GM21423 (cell line): ENCODE measurements around the gene DIS3L2.

Experiments used
- ATAC-seq: cut with Tn5 transposase; IDR thresholded peaks from one replicate; pipeline ENCODE4 v1.9.1; 2021; ENCODE audit warnings: mild to moderate bottlenecking, moderate library complexity; ENCODE audit not compliant: unreplicated experiment

DIS3L2 gene

DNA sequence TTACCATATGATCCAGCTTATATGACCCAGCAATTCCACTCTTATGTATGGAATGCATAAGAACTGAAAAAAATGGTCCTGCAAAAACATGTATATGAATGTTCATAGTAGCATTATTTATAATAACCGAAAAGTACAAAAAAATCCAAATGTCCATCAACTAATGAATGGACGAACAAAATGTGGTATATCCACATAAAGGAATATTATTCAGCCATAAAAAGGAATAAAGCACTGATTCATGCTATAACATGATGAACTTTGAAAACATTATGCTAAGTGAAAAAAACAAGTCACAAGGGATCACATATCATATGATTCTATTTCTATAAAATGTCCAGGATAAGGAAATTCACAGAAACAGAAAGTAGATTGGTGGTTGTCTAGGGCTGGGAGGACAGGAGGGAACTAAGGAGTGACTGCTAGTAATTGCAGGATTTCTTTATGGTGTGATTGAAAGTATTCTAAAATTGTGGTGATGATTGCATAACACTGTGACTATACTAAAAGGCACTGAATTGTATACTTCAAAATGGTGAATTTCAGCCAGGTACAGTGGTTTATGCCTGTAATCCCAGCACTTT, 10.0 kb upstream of the DIS3L2 start:
- no peak for ATAC-seq

DNA sequence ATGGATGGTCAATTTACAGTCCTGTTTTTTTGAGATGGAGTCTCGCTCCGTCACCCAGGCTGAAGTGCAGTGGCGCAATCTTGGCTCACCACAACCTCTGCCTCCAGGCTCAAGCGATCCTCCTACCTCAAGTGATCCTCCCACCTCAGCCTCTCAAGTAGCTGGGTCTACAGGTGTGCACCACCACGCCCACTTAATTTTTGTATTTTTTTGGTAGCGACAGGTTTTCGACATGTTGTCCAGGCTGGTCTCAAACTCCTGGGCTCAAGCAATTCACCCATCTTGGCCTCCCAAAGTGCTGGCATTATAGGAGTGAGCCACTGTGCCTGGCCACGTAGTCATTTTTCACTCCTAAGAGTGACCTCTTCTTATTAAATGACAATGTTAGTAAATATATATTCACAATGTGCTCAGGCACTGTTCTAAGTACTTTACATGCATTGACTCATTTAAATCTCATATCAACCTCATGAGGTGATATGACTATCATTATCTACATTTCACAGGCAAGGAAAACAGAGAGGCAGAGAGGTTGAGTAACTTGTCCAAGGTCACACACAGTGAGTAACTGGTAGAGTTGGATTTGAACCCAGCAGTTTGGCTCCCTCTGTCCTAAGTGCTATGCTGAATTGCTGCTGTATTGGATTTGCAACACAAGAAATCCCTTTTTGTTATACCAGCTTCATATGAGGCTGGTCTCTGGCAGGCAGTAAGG, 5.6 kb upstream of the DIS3L2 start:
- ATAC-seq, result no peak

DNA sequence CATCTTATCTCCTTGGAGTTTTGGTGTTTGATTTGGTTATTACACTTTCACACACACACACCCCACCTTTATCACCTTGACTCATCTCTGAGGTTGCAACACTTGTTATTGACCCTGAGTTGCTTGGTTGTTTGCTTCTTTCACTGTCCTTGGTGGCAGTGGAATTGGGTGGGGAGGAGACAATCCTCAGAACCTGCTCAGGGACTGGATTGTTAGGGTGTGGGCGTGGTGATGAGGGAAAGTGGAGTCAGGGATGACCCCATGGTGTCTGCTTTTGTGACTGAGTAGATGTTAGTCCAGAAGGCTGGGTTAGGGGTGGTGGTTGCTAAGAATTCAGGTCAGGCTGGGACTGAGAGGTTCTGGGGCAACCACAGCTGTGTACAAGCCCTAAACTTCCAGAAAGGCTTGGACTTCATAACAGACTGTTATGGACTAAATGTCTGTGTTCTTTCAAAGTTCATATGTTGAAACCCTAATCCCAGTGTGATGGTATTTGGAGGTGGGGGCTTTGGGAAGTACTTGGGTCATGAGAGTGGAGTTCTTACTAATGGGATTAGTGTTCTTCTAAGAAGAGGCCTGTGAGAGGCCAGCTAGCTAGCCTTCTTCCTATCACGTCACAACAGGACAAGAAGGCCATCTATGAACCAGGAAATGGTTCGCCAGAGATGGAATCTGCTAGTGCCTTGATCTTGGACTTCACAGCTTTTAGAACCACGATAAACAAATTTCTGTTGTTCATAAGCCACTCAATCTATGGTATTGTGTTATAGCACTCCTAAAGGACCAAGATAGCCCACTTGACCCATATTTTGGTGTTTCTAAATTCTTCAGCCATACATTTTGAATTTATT, 3.4 kb upstream of the DIS3L2 start:
- ATAC-seq, result no peak

DNA sequence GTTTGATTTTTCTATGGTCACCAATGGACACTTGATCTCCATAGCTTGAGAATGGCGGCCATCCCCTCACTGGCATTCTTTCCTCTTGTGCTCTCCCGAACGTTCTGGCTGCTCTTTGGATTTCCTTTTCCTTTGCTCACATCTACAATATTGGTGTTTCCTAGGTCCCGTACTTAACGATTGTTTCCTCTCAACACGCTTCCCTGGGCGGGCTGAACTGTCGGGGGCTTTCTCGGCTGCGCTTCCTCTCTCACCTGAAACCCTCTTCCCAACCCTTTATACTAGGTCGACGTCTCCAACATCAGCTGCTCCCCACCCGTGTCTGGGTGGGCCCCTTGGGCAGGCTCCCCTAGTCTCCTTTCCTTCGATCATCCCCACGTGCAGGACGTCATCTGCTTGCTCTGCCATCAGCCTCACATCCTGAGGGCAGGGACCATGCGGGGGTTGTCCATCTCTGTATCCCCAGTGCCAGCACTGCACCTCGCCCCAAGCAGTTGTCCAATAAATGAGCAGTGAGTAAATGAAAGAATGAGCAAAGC, 634 bp upstream of the DIS3L2 start:
- ATAC-seq, result no peak

DNA sequence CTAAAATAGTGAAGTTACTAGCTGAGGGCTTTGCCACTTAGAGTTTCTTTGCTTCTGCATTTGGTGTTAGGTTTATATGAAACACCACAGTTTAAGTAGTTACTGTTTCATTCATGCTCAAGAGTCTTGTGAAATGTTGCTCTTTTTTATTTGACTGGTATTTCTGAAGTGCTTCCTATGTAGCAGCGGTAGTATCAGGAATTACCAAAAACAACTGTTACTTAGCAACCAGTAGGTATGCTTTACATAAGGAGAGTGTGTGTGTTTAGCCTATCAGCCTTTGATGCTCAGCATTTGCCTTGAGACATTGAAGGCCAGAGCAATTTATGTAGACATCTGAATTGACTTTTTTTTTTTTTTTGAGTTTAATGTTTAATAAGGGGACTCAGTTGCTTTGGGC, 3.6 kb downstream of the DIS3L2 start:
- no peak for ATAC-seq

DNA sequence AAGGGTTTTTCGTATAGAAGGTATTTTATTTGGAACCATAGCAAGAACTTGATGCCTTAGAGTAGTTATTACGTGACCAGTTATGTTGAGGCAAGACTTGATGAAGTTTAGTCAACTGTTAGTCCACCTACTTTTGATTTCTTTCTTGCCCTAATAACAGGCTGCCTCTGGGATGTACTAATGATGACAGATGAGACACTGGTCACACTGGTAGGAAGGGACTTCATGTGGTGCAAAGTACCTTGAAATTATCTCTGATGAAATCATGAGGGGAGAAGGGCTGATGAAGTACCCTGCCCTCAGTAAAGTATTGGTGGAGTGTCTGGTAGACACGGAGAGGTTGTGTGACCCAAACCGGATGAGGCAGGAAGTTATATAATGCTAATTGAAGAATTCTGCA, 5.4 kb downstream of the DIS3L2 start:
- no peak for ATAC-seq

DNA sequence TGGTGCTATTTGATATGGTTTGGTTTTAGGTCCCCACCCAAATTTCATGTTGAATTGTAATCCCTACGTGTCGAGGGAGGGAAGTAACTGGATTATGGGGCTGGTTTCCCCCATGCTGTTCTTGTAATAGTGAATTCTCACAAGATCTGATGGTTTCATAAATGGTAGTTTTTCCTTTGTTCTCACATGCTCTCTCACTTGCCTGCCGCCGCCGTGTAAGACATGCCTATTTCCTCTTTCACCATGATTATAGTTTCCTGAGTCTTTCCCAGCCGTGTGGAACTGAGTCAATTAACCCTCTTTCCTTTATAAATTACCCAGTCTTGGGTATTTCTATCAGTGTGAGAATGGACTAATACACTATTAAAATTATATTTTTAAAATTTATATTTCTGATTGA, 7.3 kb downstream of the DIS3L2 start:
- no peak for ATAC-seq

DNA sequence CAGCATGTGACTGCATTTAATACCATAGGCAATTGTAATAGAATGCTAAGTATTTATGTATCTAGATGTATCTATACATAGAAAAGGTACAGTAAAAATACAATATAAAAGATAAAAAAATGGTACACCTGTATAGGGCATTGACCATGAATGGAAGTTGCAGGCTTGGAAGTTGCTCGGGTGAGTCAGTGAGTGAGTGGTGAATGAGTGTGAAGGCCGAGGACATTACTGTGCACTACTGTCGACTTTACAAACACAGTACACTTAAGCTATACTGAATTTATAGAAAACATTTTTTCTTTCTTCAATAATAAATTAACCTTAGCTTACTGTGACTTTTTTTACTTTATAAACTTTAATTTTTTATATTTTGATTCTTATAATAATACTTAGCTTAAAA, 8.9 kb downstream of the DIS3L2 start:
- ATAC-seq, result no peak

DNA sequence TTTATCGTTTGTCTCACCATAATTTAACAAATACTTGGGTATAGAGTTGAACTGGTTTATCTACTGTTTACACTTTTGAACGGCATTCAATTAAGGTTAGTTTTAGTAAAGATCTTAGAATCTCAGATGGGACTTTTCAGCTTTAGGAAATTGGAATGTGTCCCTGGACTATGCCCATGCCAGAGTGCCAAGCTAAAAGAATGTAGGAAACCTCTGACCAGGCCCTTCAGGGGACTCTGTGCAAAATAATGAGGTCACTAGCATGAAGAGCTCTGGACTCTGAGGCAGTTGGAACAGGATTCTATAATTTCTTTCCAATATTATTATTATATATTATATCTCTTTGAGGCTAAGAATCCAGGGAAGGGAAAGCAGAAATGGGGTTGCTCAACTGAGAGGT, 13.5 kb downstream of the DIS3L2 start:
- ATAC-seq, result no peak

DNA sequence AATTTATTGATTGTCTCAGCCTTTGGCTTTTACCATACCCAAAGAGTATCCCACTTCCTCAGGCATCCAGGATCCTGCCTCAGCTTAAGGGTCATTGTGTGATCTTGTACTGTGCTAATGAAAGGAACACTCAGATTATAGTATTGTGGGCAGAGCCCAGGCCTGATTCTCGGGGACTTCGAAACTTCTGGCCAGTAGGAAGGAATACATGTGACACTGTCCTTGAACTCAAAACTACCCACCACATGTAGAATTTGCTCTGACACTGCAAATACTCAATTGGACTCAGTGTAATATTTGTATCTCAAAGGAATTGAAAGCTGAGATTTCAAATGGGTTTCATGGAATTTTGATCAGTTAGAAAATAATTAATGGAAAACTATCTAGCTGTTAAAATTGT, 15.9 kb downstream of the DIS3L2 start:
- no peak for ATAC-seq

DNA sequence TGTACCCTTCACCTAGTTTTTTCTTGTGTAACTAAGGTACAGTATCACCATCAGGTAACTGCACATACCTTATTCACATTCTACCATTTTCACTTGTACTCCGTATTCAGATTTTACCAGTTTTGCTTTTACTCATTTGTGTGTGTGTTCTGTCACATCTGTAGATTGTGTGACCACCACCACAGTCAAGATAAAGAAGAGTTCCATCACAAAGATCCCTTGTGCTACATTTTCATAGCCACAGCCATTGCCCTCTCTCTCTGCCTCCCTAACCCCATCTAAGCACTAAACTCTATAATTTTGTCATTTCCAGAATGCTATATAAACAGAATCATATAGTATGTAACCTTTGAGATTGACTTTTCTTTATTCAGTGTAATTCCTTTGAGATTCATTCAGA, 23.5 kb downstream of the DIS3L2 start:
- ATAC-seq, result no peak

DNA sequence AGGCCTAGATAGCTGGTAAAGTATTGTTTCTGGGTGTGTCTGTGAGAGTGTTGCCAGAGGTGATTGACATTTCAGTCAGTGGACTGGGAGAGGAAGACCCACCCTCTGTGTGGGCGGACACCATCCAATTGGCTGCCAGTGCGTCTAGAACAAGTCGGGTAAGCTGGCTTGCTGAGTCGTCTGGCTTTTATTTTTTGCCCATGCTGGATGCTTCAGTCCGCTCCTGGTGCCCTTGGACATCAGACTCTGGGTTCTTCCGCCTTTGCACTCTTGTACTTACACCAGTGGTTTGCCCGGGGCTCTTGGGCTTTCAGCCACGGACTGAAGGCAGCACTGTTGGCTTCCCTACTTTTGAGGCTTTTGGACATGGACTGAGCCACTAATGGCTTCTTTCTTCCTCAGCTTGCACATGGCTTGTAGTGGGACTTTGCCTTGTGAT, 24.3 kb downstream of the DIS3L2 start:
- no peak for ATAC-seq

DNA sequence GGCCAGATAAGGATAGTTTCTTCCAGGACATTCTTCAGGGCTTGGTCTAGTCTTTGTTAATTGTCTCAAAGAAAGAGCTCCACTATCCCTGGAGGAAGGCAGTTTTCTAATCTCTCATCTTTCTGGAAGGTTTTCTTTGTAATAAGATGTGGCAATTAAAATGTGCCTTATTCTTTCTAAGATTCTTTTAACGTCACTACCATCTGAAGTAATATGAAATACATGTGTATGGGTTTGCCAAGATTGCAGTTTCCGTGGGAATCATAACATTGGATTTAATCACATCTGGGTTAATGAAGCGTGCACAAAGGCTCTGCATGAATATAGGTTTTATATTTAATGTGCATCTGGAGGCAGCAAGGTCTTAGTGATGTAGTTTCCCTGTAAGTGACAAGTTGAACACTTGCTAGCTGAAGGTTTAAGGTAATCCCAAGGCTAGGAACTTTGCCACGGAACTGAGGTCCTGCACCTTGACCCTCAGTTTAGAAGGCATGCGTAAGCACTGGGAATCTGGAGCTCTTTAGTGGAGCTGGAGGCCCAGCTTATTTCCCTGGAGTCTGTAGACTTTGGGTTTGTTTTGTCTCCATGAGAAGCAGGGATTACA, 25.7 kb downstream of the DIS3L2 start:
- no peak for ATAC-seq

DNA sequence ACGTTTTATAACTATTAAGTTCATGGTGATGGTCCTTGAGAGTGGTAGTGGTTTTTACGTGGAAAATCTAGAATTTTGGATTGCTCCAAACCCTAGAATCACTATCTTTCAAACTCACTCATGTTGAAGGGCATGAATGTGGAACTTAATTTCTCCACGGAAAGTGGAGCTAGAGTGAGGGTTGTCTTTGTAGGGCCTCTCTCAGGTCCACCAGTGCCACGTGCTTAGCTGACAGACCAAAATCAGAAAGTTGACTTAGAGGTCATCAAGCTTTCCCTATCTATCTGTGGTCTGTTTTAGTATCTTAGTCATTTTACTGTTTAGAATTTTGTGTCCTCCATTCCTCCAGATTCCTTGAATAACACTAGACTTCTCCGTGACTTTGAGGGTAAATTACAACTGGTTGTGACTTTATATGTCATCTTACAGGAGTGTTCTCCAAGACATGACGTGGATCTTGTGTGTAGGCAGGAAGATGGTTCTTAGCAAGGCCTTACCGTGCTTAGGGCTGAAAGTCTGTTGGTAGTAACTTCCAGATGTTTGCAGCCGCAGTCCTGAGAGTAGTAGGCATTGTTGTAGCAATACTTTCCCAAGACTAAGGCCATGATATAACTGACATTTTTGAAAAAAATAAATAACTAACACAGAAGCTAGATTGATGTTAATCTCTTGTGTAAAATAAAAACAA, 26.8 kb downstream of the DIS3L2 start:
- no peak for ATAC-seq

DNA sequence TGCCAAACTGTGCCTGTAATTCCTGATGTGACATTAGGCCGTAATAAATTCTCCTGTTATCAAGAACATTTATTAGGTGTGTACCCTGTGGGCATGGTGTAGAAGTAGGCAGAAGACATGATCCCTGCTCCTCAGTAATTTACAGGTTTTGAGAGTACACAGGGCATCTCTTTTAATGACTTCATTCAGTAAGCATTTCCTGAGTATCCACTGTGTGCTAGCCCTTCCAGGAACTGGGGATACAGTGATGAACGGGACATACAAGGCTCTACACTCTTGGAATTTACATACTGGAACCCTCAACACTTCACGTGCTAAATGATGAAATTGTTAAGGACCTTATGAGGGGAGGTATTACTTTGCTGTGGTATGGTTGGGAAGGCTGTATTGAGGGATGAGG, 30.2 kb downstream of the DIS3L2 start:
- ATAC-seq, result no peak

DNA sequence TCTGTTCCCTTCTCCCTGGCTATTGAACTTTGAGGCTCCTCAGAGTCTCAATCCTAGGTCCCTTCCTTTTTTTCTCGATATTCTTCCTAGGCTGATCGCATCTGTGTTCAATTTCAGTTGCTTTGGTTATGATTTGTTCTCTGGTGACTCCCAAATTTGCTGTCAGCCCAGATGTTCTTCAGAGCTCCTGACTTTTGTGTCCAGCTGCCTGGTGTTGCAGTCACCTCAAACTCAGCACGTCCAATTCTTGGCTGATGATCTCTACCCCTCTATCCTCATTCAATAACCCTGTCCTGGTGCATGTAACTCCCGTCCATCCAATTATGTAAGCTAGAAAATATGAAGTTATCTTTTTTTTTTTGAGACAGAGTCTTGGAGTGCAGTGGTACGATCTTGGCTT, 31.4 kb downstream of the DIS3L2 start:
- ATAC-seq, result no peak

DNA sequence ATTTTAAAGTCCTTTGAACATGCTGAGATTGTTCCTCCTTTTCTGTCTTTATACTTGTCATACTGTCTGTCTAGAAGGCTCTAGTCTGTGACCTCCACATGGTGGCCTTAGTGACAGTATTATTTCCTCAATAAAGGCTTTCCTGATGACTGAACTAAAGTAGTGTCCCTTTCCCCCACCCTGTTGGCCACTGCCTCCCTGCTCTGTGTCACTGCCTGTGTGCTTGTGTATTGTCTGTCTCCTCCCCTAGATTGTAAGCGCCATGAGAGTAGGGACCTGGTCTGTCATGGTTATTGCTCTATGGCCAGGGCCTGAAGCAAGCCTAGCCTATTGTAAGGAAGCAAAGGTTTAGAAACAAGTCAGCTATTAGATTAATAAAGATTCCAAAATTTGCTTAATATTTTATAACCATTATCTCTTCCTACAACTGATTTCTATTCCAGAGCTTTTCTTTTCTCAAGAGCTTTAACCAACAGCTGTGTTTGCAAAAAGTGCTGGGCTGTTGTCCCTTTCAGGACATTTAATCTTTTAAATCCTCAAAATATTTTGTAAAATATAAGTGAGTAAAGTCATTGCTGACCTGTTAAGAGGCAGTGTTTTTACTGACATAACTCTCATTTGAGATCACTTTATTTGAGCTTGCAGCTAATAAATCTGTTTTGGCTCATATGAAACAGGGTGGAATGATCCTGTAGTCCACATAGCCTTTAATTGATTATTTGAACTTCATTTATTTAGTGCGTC, 35.5 kb downstream of the DIS3L2 start:
- no peak for ATAC-seq

DNA sequence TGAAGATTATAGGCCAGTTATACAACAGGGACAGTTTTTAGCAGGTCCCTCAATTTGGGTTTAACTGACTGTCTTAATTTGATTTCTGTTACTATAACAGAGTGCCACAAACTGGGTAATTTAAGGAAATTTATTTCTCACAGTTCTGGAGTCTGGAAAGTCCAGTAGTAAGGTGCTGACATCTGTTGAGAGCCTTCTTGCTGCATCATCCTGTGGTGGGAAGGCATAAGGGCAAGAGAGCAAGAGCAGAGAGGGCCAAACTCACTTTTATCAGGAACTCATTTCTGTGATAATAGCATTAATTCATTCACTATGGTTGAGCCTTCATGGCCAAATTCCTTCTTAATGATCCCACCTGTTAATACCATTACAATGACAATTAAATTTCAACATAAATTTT, 36.5 kb downstream of the DIS3L2 start:
- no peak for ATAC-seq

DNA sequence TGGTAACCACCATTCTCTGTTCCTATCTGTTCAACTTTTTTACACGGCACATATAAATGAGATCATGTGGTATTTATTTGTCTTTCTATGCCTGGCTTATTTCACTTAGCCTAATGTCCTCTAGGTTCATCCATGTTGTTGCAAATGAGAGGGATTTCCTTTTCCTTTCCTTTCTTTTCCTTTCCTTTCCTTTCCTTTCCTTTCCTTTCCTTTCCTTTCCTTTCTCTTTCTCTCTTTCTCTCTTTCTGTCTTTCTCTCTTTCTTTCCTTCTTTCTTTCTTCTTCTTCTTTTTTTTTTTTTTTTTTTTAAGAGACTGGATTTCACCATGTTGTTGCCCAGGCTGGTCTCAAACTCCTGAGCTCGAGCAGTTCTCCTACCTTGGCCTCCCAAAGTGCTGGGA, 38.9 kb downstream of the DIS3L2 start:
- ATAC-seq, result no peak

DNA sequence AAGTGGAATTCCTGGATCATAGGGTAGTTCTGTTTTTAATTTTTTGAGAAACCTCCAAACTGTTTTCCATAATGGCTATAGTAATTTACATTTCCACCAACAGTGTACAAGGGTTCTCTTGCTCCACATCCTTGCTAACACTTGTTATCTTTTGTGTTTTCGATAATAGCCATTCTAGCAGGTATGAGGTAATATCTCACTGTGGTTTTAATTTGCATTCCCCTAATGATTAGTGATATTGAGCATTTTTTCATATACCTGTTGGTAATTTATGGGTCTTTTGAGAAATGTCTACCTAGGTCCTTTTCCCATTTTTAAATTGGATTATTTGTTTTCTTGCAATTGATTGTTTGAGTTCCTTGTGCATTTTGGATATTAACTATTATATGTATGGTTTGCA, 39.6 kb downstream of the DIS3L2 start:
- no peak for ATAC-seq
